ENCODE results near the gene EGR2. TPM values are rescaled to one million over a fixed set of nuclear protein-coding genes. Genes with fewer than 3 reads are reported as not detected.

Gene EGR2
- total and polyA plus RNA-seq, 2 donors (not counting 3 experiments of a cell fraction or from before 2014, with no cell fraction given) = 0.46 to 0.47 TPM

GRCh38 chr10:62813453-62813852 lies 2.7 kb downstream of the EGR2 start:
- peaks cover 22% of the 10 kb centered on the region for H3K4me1 ChIP-seq (ENCODE audit: control insufficient read depth, extremely low read depth, insufficient read depth, low read length)
- DNase-seq (ENCODE audit: low read depth, low spot score) (no peak), FAIRE-seq (no peak)
- intact Hi-C loops (cut with micrococcal nuclease) (loop anchor here (5.0 kb wide), 1 partner anchor 569 kb away; no protein-coding TSS in a partner anchor), dilution Hi-C loops (cut with MboI; ENCODE audit: extremely low pct_ligation_motif_present, low sequenced_read_pairs) (no loop called here)
- POLR2A ChIA-PET = no interaction called here
- H3K9me1 ChIP-seq (replicated peaks; ENCODE audit: control insufficient read depth, extremely low read depth, insufficient read depth, low read length) = no peaks in the 10 kb centered on the region
- TF ChIP-seq JUN (IDR thresholded peaks at IDR 0.05; ENCODE audit: borderline replicate concordance, insufficient read depth, insufficient read length, low read depth) (no peak), FOS (IDR thresholded peaks at IDR 0.05; ENCODE audit: borderline replicate concordance, insufficient read depth, low read length) (no peak), POLR2A (IDR thresholded peaks at IDR 0.05; ENCODE audit: low read depth, low read length) (no peak), MAX (IDR thresholded peaks at IDR 0.05; ENCODE audit: insufficient read depth, insufficient read length) (no peak), GATA2 (IDR thresholded peaks at IDR 0.05; ENCODE audit: insufficient read depth, insufficient read length, low read depth, low read length) (no peak), MYC (IDR thresholded peaks at IDR 0.05; ENCODE audit: low read depth, low read length) (no peak), EZH2 (IDR thresholded peaks at IDR 0.05; ENCODE audit: borderline replicate concordance, low read depth, low read length, severe bottlenecking) (no peak), CTCF (IDR thresholded peaks at IDR 0.05; ENCODE audit: extremely low read depth in 1 of 2, insufficient read depth in 1 of 2, low read depth in 1 of 2, low read length in 2 of 2) (no peak), POLR2AphosphoS5 (IDR thresholded peaks at IDR 0.05; ENCODE audit: insufficient read depth, low read depth, low read length) (no peak)
- H3K9ac ChIP-seq (replicated peaks; ENCODE audit: extremely low read depth, insufficient read depth, low read length) = no peak overlapping the region
- no peak overlapping the region for H2AFZ ChIP-seq (ENCODE audit: low read depth, low read length)
- H3K9me3 ChIP-seq (replicated peaks; ENCODE audit: control insufficient read depth, insufficient read depth, low read length) = no peaks in the 10 kb centered on the region
- no peak overlapping the region for H3K4me2 ChIP-seq (ENCODE audit: insufficient read depth, low read length)
- BruUV-seq (replicated peaks) = no TSS peak
- no peaks in the 10 kb centered on the region for H3K79me2 ChIP-seq (ENCODE audit: control insufficient read depth, insufficient read depth, low read length)
- no peaks in the 10 kb centered on the region for H3K36me3 ChIP-seq (ENCODE audit: control insufficient read depth in 2 of 2, extremely low read depth in 1 of 2, insufficient read depth in 2 of 2, low read length in 2 of 2)
- CTCF ChIA-PET = interaction anchor here (9.9 kb wide), 1 partner anchor 204 kb away, joined by 232 read pairs; no protein-coding TSS in a partner anchor
- H4K20me1 ChIP-seq (replicated peaks; ENCODE audit: control insufficient read depth, extremely low read depth, insufficient read depth, low read length) = no peaks in the 10 kb centered on the region
- H3K27ac ChIP-seq (ENCODE audit: insufficient read depth, low read depth, low read length) = no peak overlapping the region
- H3K4me3 ChIP-seq (replicated peaks in 1 of 3; ENCODE audit: insufficient read depth in 1 of 3, low read depth in 1 of 3, low read length in 3 of 3) = no peak overlapping the region
- H3K27me3 ChIP-seq (ENCODE audit: control insufficient read depth in 2 of 2, insufficient read depth in 2 of 2, low read length in 2 of 2) = peaks cover 24 to 30% of the 10 kb centered on the region in 2 experiments
